H9 (cell line): Measurements from ENCODE around the gene AIFM1. TPM values are rescaled to one million over a fixed set of nuclear protein-coding genes. Genes with fewer than 3 reads are reported as not detected.

Experiments
- DNase-seq: peaks from one replicate; pipeline ENCODE4 v3.0.0-alpha.2; 2017
- H2AFZ ChIP-seq: one replicate; pipeline ENCODE4 v1.6.1; 2013; ENCODE audit warnings: mild to moderate bottlenecking, low read length, control low read depth, moderate library complexity
- H2AK5ac ChIP-seq: 2 replicates; pipeline ENCODE4 v1.6.1; 2013; ENCODE audit warnings: low read length, control low read depth, mixed read lengths; ENCODE audit not compliant: insufficient read length
- H2BK120ac ChIP-seq: one replicate; pipeline ENCODE4 v1.6.1; 2013; ENCODE audit warnings: low read depth, mild to moderate bottlenecking, low read length, control low read depth, inconsistent platforms; ENCODE audit not compliant: poor library complexity, severe bottlenecking
- H2BK12ac ChIP-seq: 2 replicates; pipeline ENCODE4 v1.6.1; 2013; ENCODE audit warnings: low read length, control low read depth, mixed read lengths, low read depth; ENCODE audit not compliant: insufficient read length
- H2BK15ac ChIP-seq: 2 replicates; pipeline ENCODE4 v1.6.1; 2013; ENCODE audit warnings: low read depth, low read length, control low read depth
- H2BK20ac ChIP-seq: one replicate; pipeline ENCODE4 v1.6.1; 2013; ENCODE audit warnings: low read depth, mild to moderate bottlenecking, low read length, control low read depth, inconsistent platforms; ENCODE audit not compliant: poor library complexity, severe bottlenecking
- H2BK5ac ChIP-seq: 2 replicates; pipeline ENCODE4 v1.6.1; 2013; ENCODE audit warnings: low read length, control low read depth, mixed read lengths; ENCODE audit not compliant: insufficient read length
- H3K14ac ChIP-seq: 2 replicates; pipeline ENCODE4 v1.6.1; 2013; ENCODE audit warnings: low read length, control low read depth; ENCODE audit not compliant: insufficient read depth
- H3K18ac ChIP-seq: 2 replicates; pipeline ENCODE4 v1.6.1; 2013; ENCODE audit warnings: low read depth, mild to moderate bottlenecking, mixed read lengths, low read length, control low read depth; ENCODE audit not compliant: insufficient read length
- H3K23ac ChIP-seq: 2 replicates; pipeline ENCODE4 v1.6.1; 2013; ENCODE audit warnings: low read length, control low read depth, mixed read lengths, low read depth; ENCODE audit not compliant: insufficient read length
- H3K23me2 ChIP-seq: 2 replicates; pipeline ENCODE4 v1.6.1; 2013; ENCODE audit warnings: low read depth, mild to moderate bottlenecking, mixed read lengths, low read length, control low read depth; ENCODE audit not compliant: insufficient read length, poor library complexity, severe bottlenecking
- H3K27ac ChIP-seq: 2 replicates; pipeline ENCODE4 v1.5.1; 2013; ENCODE audit warnings: low read length, control low read depth, mixed read lengths, low read depth; ENCODE audit not compliant: insufficient read length
- H3K27me3 ChIP-seq: 2 replicates; pipeline ENCODE4 v1.6.1; 2013; ENCODE audit warnings: low read length, control low read depth, inconsistent platforms; ENCODE audit not compliant: insufficient read depth
- H3K4ac ChIP-seq: 2 replicates; pipeline ENCODE4 v1.6.1; 2013; ENCODE audit warnings: low read depth, mild to moderate bottlenecking, control low read depth, inconsistent platforms, low read length, moderate library complexity
- H3K4me1 ChIP-seq: 2 replicates; pipeline ENCODE4 v1.6.1; 2013; ENCODE audit warnings: low read length, control low read depth, inconsistent platforms; ENCODE audit not compliant: insufficient read depth
- H3K4me2 ChIP-seq: 2 replicates; pipeline ENCODE4 v1.6.1; 2013; ENCODE audit warnings: low read length, control low read depth, mixed read lengths; ENCODE audit not compliant: insufficient read length, insufficient read depth
- H3K56ac ChIP-seq: 2 replicates; pipeline ENCODE4 v1.6.1; 2013; ENCODE audit warnings: low read depth, mild to moderate bottlenecking, mixed read lengths, low read length, control low read depth; ENCODE audit not compliant: insufficient read length
- H3K79me1 ChIP-seq: 2 replicates; pipeline ENCODE4 v1.6.1; 2013; ENCODE audit warnings: low read depth, mild to moderate bottlenecking, moderate library complexity, low read length, control low read depth, inconsistent platforms; ENCODE audit not compliant: insufficient read depth, poor library complexity, severe bottlenecking
- H3K79me2 ChIP-seq: 2 replicates; pipeline ENCODE4 v1.6.1; 2013; ENCODE audit warnings: low read length, control low read depth, inconsistent platforms; ENCODE audit not compliant: insufficient read depth
- H3K9ac ChIP-seq: 2 replicates; pipeline ENCODE4 v1.6.1; 2013; ENCODE audit warnings: low read length, control low read depth, mixed read lengths; ENCODE audit not compliant: insufficient read length; ENCODE audit errors: extremely low read depth
- H3K9me3 ChIP-seq: one replicate; pipeline ENCODE4 v1.6.1; 2013; ENCODE audit warnings: low read depth, low read length, inconsistent platforms; ENCODE audit not compliant: control insufficient read depth
- H3T11ph ChIP-seq: one replicate; pipeline ENCODE4 v1.6.1; 2013; ENCODE audit warnings: mild to moderate bottlenecking, low read length, control low read depth, inconsistent platforms
- H4K20me1 ChIP-seq: one replicate; pipeline ENCODE4 v1.6.1; 2013; ENCODE audit not compliant: control insufficient read depth, insufficient read length, insufficient read depth
- H4K5ac ChIP-seq: 2 replicates; pipeline ENCODE4 v1.6.1; 2013; ENCODE audit warnings: low read depth, mild to moderate bottlenecking, mixed read lengths, low read length, control low read depth; ENCODE audit not compliant: insufficient read length
- H4K8ac ChIP-seq: replicated peaks from 2 replicates; pipeline ENCODE4 v1.6.1; 2013; ENCODE audit warnings: low read length, control low read depth, mixed read lengths, low read depth; ENCODE audit not compliant: insufficient read length
- H4K91ac ChIP-seq: 2 replicates; pipeline ENCODE4 v1.6.1; 2013; ENCODE audit warnings: low read depth, mild to moderate bottlenecking, moderate library complexity, mixed read lengths, low read length, control low read depth; ENCODE audit not compliant: insufficient read length
- H3K27ac Mint-ChIP-seq, 3 experiments: 2 replicates in 2 of 3; 3 replicates in 1 of 3; pipeline ENCODE4 v1.8.0; 2020 to 2021; ENCODE audit warnings: mixed read lengths in 3 of 3, mild to moderate bottlenecking in 1 of 3, moderate library complexity in 1 of 3
- H3K27me3 Mint-ChIP-seq: 2 replicates; pipeline ENCODE4 v1.8.0; 2021; ENCODE audit warnings: low read depth, mild to moderate bottlenecking, moderate library complexity, mixed read lengths
- H3K36me3 Mint-ChIP-seq, 3 experiments: 2 replicates in 2 of 3; 3 replicates in 1 of 3; pipeline ENCODE4 v1.8.0; 2020 to 2021; ENCODE audit warnings: low read depth in 3 of 3, mixed read lengths in 3 of 3; ENCODE audit not compliant: insufficient read depth in 1 of 3
- H3K4me1 Mint-ChIP-seq, 2 experiments: 2 replicates each; pipeline ENCODE4 v1.8.0; 2020; ENCODE audit warnings: mixed read lengths in 2 of 2
- H3K4me3 Mint-ChIP-seq, 2 experiments: 2 replicates in 1 of 2; 3 replicates in 1 of 2; pipeline ENCODE4 v1.8.0; 2020 to 2021; ENCODE audit warnings: mild to moderate bottlenecking in 2 of 2, mixed read lengths in 2 of 2, moderate library complexity in 1 of 2
- H3K9me3 Mint-ChIP-seq, 2 experiments: 2 replicates in 1 of 2; 3 replicates in 1 of 2; pipeline ENCODE4 v1.8.0; 2020; ENCODE audit warnings: mild to moderate bottlenecking in 2 of 2, mixed read lengths in 2 of 2, moderate library complexity in 1 of 2
- CTCF ChIP-seq: fragments of 200-600 bp; sonication (generic); conservative IDR thresholded peaks from 3 replicates; pipeline ENCODE4 v1.8.0; 2021; ENCODE audit warnings: antibody characterized with exemption, mild to moderate bottlenecking
- WGBS: extraction: QIAGEN DNeasy Blood & Tissue Kit; methylation state at CpG from one replicate; pipeline ENCODE4 v1.1.7; 2013; ENCODE audit warnings: missing lambda C conversion rate, low lambda C conversion rate, mixed read lengths; ENCODE audit not compliant: insufficient read length; ENCODE audit errors: extremely low coverage; 5-methylcytosine and 5-hydroxymethylcytosine counted together
- total RNA-seq: library from RNA; stranded (reverse); gene quantifications from 2 replicates; pipeline ENCODE4 v1.2.1, GENCODE V29; 2021

The AIFM1 gene
- total RNA-seq, 1 experiment from 2014 or later: 43.7 TPM

GRCh38 chrX:130090364-130090763, 75.3 kb downstream of the AIFM1 start:
- Histone ChIP-seq H4K8ac (no peak overlapping the region), H2BK5ac (no peak overlapping the region), H3K79me1 (no peaks in the 10 kb centered on the region), H3T11ph (no peak overlapping the region), H2BK120ac (no peak overlapping the region), H3K27ac (no peak overlapping the region), H4K5ac (no peak overlapping the region), H2AK5ac (no peak overlapping the region), H4K20me1 (no peaks in the 10 kb centered on the region), H2AFZ (no peak overlapping the region), H3K4me2 (no peak overlapping the region), H2BK20ac (no peak overlapping the region), H3K23ac (no peak overlapping the region), H2BK15ac (no peak overlapping the region), H3K4ac (no peak overlapping the region), H3K9me3 (peaks cover 9% of the 10 kb centered on the region), H3K18ac (no peak overlapping the region), H3K56ac (no peak overlapping the region), H4K91ac (no peak overlapping the region), H2BK12ac (no peak overlapping the region), H3K9ac (no peak overlapping the region), H3K79me2 (no peaks in the 10 kb centered on the region), H3K4me1 (no peaks in the 10 kb centered on the region), H3K23me2 (no peaks in the 10 kb centered on the region), H3K14ac (no peak overlapping the region), H3K27me3 (no peaks in the 10 kb centered on the region)
- Mint-ChIP-seq H3K4me3 (no peak overlapping the region), H3K4me1 (peaks cover 2 to 9% of the 10 kb centered on the region in 2 experiments; a peak in 3 of 4 replicates), H3K27me3 (peaks cover 6% of the 10 kb centered on the region), H3K9me3 (peaks cover 0 to 71% of the 10 kb centered on the region in 2 experiments; a peak in 3 of 5 replicates), H3K36me3 (peaks cover 0 to 4% (median 0%) of the 10 kb centered on the region in 3 experiments; a peak in 1 of 7 replicates), H3K27ac (peak overlapping the region in 1 of 3 experiments; percentile 88; a peak in 1 of 7 replicates)
- TF ChIP-seq CTCF: no peak
- no CpG with 5 or more reads among the region's 3 CpGs for WGBS
- DNase-seq: no peak
